ENCODE results near the gene PCDH9. TPM values are rescaled to one million over a fixed set of nuclear protein-coding genes. Genes with fewer than 3 reads are reported as not detected.

The PCDH9 gene
- total and polyA plus RNA-seq, 11 donors = 3.0 to 39.6 (median 21.6) TPM

- TF ChIP-seq CTCF (IDR thresholded peaks at IDR 0.05) = peak; percentile 20 to 70 (median 60)
- no peak for TF ChIP-seq POLR2A (IDR thresholded peaks at IDR 0.05)
- Histone ChIP-seq H3K9me3 (no peaks in the 10 kb centered on the region), H3K4me1 (peaks cover 0 to 7% (median 0%) of the 10 kb centered on the region in 12 donors), H3K36me3 (no peaks in the 10 kb centered on the region), H3K27me3 (no peaks in the 10 kb centered on the region), H3K4me3 (peak overlapping the region in 11 of 12 donors; percentile 7 to 58 (median 43)), H3K27ac (peak overlapping the region in 1 of 12 donors; percentile 42)
- intact Hi-C loops (cut with DNase I) = loop anchor here in 2 of 10 donors (10.0 kb wide), 2 partner anchors 231 to 369 kb away; no protein-coding TSS in a partner anchor
- peak; percentile 63 to 76 (median 68) for DNase-seq
- WGBS, 4 donors = 17 to 21% (median 20%) methylated on average over 13 of the region's 13 CpGs
- peak; percentile 90 to 98 (median 96) for ATAC-seq
Observed at GRCh38 chr13:66994097-66994496, 236.0 kb downstream of the PCDH9 start.

GRCh38 chr13:66992719-66993118 lies 237.4 kb downstream of the PCDH9 start:
- WGBS, 4 donors = 49 to 95% (median 94%) methylated on average over 2 of the region's 2 CpGs
- no peak overlapping the region for H3K27ac ChIP-seq

DNA sequence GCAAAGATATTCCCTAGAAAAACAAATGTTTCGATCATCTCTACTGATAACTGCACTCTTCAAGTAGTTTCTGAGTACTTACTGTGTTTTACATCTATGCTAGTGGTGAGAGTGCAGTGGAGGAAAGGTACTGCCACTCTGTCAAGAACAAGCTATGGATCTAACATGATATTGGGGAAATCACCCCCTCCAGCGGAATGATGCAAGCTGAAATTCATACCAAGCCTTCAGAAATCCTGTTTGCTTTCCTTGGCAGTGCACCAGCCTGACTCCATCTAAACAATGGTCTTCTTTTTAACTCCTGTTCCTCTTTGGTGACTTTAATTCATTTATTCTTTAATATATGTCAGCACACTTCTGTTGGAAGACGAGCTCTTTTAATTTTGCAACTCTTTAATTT lies 238.0 kb downstream of the PCDH9 start:
- intact Hi-C loops (cut with DNase I) = loop anchor here in 2 of 10 donors (10.0 kb wide), 2 partner anchors 233 to 367 kb away; no protein-coding TSS in a partner anchor
- Histone ChIP-seq H3K36me3 (no peaks in the 10 kb centered on the region), H3K27me3 (no peaks in the 10 kb centered on the region), H3K27ac (no peak overlapping the region), H3K4me3 (no peak overlapping the region), H3K4me1 (peaks cover 0 to 7% (median 0%) of the 10 kb centered on the region in 12 donors), H3K9me3 (no peaks in the 10 kb centered on the region)
- ATAC-seq (no peak), DNase-seq (no peak)
- 67 to 83% (median 74%) methylated on average over 3 of the region's 3 CpGs for WGBS, 4 donors
- TF ChIP-seq POLR2A (IDR thresholded peaks at IDR 0.05) (no peak), CTCF (IDR thresholded peaks at IDR 0.05) (no peak)

More at GRCh38 chr13:66992719-66993118, 237.4 kb downstream of the PCDH9 start:
- intact Hi-C loops (cut with DNase I) = loop anchor here in 2 of 10 donors (10.0 kb wide), 2 partner anchors 232 to 368 kb away; no protein-coding TSS in a partner anchor
- Histone ChIP-seq H3K4me1 (peaks cover 0 to 7% (median 0%) of the 10 kb centered on the region in 12 donors), H3K36me3 (no peaks in the 10 kb centered on the region), H3K27me3 (no peaks in the 10 kb centered on the region), H3K9me3 (no peaks in the 10 kb centered on the region), H3K4me3 (no peak overlapping the region)
- no peak for DNase-seq
- TF ChIP-seq CTCF (IDR thresholded peaks at IDR 0.05) (no peak), POLR2A (IDR thresholded peaks at IDR 0.05) (no peak)
- no peak for ATAC-seq

GRCh38 chr13:66984241-66984640 lies 245.9 kb downstream of the PCDH9 start:
- H3K27me3 ChIP-seq = no peaks in the 10 kb centered on the region
- H3K4me1 ChIP-seq = no peaks in the 10 kb centered on the region
- no peak overlapping the region for H3K4me3 ChIP-seq
- TF ChIP-seq POLR2A (IDR thresholded peaks at IDR 0.05) (no peak), CTCF (IDR thresholded peaks at IDR 0.05) (no peak)
- ATAC-seq = no peak
- intact Hi-C loops (cut with DNase I) = no loop called here
- DNase-seq = no peak
- no peak overlapping the region for H3K27ac ChIP-seq
- no peaks in the 10 kb centered on the region for H3K9me3 ChIP-seq
- H3K36me3 ChIP-seq = no peaks in the 10 kb centered on the region

All from heart left ventricle (tissue), 16 donors.